ENCODE data around the gene EGR4.

EGR4 gene

DNA sequence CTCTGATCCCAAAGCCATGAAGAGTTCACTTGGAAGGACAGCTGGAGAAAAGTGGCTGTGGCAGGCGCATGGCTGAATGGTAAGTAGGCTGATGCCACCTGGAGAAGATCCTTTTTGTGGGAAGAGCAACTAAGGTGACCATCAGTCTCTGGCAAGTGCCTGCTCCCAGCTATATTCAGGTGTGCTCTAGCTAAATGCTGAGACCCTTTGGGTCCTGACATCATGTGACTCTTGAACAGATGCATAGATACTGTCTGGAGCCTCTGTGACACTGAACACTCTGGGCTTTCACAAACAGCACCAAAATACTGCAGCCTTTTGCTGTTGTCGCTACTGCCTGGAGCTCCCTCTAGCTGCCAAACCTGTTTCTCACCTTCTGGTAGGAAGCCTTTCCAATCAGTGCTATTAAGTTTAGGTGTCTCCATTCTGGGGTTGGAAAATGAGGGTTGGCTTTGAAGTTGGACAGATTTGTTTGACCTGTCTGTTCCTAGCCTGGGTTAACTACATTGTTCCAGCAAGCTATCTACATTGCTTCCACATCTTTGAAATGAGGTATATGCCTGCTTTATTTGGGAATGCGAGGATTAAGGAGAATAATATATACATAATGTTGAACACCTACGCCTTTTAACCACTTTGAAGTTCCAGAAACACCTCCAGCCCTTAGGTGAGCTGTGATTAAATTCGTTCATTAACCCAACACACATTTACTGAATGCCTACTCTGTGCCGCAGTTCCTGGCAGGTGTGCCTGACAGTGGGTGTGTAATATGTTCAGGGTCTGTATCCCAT is 3.1 kb downstream of the EGR4 start:
- TF ChIP-seq, protein P1, sequence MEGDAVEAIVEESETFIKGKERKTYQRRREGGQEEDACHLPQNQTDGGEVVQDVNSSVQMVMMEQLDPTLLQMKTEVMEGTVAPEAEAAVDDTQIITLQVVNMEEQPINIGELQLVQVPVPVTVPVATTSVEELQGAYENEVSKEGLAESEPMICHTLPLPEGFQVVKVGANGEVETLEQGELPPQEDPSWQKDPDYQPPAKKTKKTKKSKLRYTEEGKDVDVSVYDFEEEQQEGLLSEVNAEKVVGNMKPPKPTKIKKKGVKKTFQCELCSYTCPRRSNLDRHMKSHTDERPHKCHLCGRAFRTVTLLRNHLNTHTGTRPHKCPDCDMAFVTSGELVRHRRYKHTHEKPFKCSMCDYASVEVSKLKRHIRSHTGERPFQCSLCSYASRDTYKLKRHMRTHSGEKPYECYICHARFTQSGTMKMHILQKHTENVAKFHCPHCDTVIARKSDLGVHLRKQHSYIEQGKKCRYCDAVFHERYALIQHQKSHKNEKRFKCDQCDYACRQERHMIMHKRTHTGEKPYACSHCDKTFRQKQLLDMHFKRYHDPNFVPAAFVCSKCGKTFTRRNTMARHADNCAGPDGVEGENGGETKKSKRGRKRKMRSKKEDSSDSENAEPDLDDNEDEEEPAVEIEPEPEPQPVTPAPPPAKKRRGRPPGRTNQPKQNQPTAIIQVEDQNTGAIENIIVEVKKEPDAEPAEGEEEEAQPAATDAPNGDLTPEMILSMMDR (conservative IDR thresholded peaks at IDR 0.05) = peak; percentile 87
- H3K27ac ChIP-seq = no peak overlapping the region

DNA sequence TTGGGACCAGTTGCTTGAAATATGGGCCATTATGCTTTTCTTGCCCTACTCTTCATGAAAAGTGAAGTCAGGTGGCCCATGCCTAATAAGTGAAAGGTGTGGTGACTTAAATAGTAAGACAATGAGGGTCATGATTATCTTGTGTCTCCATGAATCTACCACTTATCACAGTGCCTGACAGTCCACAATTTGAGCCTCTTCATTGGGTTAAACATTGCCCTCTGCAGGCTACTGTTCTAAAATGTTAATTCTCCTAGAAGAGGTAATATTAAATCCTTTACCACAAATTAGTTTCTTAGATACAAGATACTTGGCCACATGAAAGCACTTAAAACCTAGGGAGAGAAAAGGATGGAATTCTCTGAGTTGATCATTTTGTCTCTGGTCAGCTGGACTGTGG is 4.0 kb downstream of the EGR4 start:
- no peak overlapping the region for H3K27ac ChIP-seq
- TF ChIP-seq, protein P1 (conservative IDR thresholded peaks at IDR 0.05) = no peak

DNA sequence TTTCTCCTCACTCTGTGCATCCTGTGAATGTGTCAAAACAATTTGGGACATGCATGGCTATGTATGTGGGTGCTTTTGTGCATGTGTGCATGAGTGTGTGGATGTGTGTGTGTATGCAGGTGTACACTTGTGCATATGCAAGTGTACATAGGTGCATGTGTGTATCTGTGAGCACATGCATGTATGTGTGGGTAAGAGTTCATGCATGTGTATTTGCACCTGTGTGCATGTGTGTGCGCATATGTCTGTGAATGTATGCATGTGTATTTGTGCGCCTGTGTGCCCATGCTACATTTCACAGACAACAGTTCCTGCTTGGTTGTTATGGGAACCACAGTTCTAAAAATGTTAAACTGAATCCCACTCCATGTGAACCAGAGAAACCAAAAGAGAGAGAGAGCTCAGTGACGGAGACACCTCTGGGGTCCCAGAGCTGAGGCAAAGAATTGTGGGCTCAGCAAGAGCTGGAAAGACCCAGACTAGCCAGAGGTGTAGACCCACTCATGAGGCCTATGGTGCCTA is 7.2 kb downstream of the EGR4 start:
- TF ChIP-seq, protein P1 (conservative IDR thresholded peaks at IDR 0.05) = no peak
- H3K27ac ChIP-seq = no peak overlapping the region

DNA sequence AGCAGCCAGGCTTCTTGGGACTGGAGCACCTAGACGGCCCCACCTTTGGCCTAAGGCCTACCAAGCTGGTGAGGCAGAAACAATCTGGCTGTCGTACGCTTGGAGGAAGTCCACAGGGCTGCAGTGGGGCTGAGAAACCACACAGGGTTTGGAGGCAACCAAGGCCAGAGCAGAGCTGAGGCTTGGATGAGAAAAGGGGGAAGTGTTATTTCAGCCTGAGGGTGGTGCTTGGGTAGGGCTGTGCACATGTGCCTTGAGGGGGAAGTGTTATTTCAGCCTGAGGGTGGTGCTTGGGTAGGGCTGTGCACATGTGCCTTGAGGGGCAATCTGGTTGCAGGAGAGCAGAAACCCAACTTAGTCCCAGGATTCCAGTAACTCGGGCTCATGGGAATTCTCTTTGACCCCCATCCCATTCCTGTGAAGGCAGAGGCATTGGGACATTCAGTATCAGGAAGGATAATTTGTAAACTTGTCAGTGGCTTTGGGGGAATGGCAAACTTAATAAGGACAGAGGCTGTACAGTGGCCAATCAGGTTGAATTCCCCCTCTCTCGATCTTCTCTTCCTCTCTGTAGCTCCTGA is 8.1 kb downstream of the EGR4 start:
- H3K27ac ChIP-seq = peak overlapping the region; percentile 90; the same call in 1 of the 2 replicates
- TF ChIP-seq, protein P1 (conservative IDR thresholded peaks at IDR 0.05) = no peak

DNA sequence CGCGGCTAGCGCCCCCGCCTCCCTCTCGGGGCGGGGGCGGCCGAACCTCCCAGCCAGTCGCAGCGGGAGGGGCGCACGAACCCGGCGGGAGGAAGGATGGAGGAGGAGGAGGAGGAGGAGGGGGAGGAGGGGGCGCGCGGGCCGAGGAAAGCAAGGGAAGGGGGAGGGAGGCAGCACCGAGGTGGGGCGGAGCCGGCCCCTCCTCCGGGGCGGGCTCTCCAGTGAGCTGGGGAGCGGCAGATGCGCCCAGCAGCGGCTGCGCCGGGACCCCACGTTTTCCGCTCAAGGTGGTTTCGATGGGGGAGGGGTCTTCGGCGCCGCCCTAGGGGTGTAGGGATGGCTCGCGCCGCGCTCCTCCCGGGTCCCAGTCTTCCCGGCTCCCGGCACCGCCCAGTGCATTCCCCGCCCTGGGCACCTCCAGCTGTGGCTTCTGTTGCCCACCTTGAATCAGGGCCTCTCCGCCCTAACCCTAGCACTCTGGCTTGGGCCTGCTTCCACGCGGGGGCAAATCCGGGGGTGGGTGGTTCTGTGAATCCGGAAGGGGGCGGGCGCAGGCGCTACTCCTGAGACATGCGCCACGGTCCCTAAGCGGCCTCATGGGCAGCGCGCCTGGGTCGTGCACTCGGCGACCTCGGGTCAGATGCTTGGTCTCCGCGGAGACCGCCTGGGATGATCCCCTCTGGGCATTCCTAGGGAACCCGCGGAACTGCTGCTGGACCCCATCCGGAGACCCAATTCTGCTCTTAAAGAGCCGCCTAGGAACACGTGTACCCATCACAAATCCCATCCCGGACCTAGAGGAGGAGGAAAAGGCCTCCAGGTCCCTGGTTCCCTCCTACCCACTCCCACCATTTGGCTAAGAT is 8.8 kb downstream of the EGR4 start, which contains the start of gene FBXO41:
FBXO41 (minus strand) TSS at position 183 of the 863 bp plus-strand sequence. CDS start 14,848 bp downstream, outside the sequence.
- TF ChIP-seq, protein P1 (conservative IDR thresholded peaks at IDR 0.05) = no peak; the same call in 1 of the 2 replicates
- H3K27ac ChIP-seq = peak within 1 kb of the TSS; percentile 90

DNA sequence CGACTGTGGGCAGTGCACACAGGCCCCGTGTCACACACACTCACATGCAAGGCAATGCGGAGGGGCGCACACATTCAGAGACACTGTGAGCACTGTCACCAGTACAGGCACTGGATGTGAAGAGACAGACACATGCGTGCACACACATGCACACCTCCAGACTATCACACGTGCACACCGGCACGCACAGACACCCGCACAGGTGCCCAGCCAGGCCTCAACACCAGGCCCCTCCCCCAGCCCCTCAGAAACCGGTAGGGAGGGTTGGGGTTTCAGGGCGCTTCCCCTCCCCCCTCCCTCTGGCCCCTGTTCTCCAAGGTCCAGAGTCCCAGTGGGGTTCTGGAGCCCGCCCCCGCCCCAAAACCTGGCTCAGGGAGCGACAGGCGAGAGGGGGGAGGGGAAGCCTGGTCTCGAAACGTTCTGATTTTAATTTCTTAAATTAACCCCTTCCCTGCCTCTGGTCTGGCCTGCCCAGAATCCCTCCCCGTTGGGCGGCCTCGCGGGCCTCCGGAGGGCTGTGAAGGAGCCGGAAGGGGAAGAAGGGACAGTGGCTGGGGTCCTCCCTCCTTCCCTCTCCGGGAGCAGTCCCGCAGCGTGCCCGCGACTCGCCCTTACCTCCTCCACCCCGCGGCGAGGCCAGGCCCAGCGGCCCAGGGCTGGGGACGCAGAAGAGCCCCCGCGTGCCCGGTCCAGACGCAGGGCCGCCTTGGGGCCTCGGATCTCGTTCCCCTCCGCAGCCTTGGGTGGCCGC is 9.6 kb downstream of the EGR4 start:
- TF ChIP-seq, protein P1 (conservative IDR thresholded peaks at IDR 0.05) = no peak
- peak overlapping the region; percentile 90 for H3K27ac ChIP-seq

Data from VCaP (cell line).